Ascending aorta (tissue), 2 donors: ENCODE measurements around the gene PTPRG. TPM values are rescaled to one million over a fixed set of nuclear protein-coding genes. Genes with fewer than 3 reads are reported as not detected.
A peak's percentile ranks its signal among the peaks of the same experiment; 100 is the strongest.

ENCODE experiments used
- DNase-seq, 2 donors: peaks; one replicate each; pipeline ENCODE4 v3.0.0-alpha.2; 2019; ENCODE audit warnings: low spot score in 2 of 2
- H3K27ac ChIP-seq, 2 donors: fragments of 200-600 bp; sonication (generic); one replicate each; pipeline ENCODE4 v1.5.1; 2016 to 2017; ENCODE audit warnings: mild to moderate bottlenecking in 1 of 2
- H3K27me3 ChIP-seq: fragments of 200-600 bp; sonication (generic); one replicate; pipeline ENCODE4 v1.5.1; 2017
- H3K36me3 ChIP-seq, 2 donors: fragments of 200-600 bp; sonication (generic); one replicate each; pipeline ENCODE4 v1.5.1; 2016
- H3K4me1 ChIP-seq, 2 donors: fragments of 200-600 bp; sonication (generic); one replicate each; pipeline ENCODE4 v1.5.1; 2016 to 2017; ENCODE audit warnings: mild to moderate bottlenecking in 1 of 2
- H3K4me3 ChIP-seq, 2 donors: fragments of 200-600 bp; sonication (generic); one replicate each; pipeline ENCODE4 v1.5.1; 2016 to 2017; ENCODE audit warnings: mild to moderate bottlenecking in 1 of 2
- H3K9me3 ChIP-seq, 2 donors: fragments of 200-600 bp; sonication (generic); one replicate each; pipeline ENCODE4 v1.5.1; 2016
- intact Hi-C: fragments of 100-400 bp; cut with DNase I; formaldehyde crosslinking; loops from one replicate; pipeline ENCODE4 v1.15.1; 2023
- total RNA-seq: library from RNA; depleted of rRNA; stranded (reverse); fragments of >200 nt; gene quantifications from one replicate; pipeline ENCODE4 v1.1.0, GENCODE V29; 2016
- TF ChIP-seq, protein P1 (sequence below), 3 experiments: fragments of 200-600 bp in 2 of 3; fragments of 450-650 bp in 1 of 3; sonication (generic) in 2 of 3; IDR thresholded peaks; one replicate each; pipeline ENCODE4 v1.5.1; 2016 to 2019; ENCODE audit warnings: antibody characterized with exemption in 3 of 3, mild to moderate bottlenecking in 1 of 3, moderate library complexity in 1 of 3

The PTPRG gene
- total RNA-seq, 1 donor from 2014 or later = 129 TPM

GRCh38 chr3:61892891-61893290 lies 331.5 kb downstream of the PTPRG start:
- TF ChIP-seq, protein P1, sequence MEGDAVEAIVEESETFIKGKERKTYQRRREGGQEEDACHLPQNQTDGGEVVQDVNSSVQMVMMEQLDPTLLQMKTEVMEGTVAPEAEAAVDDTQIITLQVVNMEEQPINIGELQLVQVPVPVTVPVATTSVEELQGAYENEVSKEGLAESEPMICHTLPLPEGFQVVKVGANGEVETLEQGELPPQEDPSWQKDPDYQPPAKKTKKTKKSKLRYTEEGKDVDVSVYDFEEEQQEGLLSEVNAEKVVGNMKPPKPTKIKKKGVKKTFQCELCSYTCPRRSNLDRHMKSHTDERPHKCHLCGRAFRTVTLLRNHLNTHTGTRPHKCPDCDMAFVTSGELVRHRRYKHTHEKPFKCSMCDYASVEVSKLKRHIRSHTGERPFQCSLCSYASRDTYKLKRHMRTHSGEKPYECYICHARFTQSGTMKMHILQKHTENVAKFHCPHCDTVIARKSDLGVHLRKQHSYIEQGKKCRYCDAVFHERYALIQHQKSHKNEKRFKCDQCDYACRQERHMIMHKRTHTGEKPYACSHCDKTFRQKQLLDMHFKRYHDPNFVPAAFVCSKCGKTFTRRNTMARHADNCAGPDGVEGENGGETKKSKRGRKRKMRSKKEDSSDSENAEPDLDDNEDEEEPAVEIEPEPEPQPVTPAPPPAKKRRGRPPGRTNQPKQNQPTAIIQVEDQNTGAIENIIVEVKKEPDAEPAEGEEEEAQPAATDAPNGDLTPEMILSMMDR (IDR thresholded peaks at IDR 0.05) = no peak
- intact Hi-C loops = no loop called here
- Histone ChIP-seq H3K36me3 (no peaks in the 10 kb centered on the region), H3K27me3 (no peaks in the 10 kb centered on the region), H3K27ac (no peak overlapping the region), H3K4me1 (peaks cover 0 to 22% of the 10 kb centered on the region in 2 donors), H3K9me3 (no peaks in the 10 kb centered on the region), H3K4me3 (no peak overlapping the region)
- DNase-seq = no peak

- no peak for DNase-seq
- no peaks in the 10 kb centered on the region for H3K27me3 ChIP-seq
- H3K4me1 ChIP-seq = peaks cover 0 to 22% of the 10 kb centered on the region in 2 donors
- no peaks in the 10 kb centered on the region for H3K36me3 ChIP-seq
- intact Hi-C loops = no loop called here
- H3K27ac ChIP-seq = peak overlapping the region; percentile 55 to 76
- H3K4me3 ChIP-seq = no peak overlapping the region
- H3K9me3 ChIP-seq = no peaks in the 10 kb centered on the region
- TF ChIP-seq, protein P1 (IDR thresholded peaks at IDR 0.05) = no peak
Measured at GRCh38 chr3:61893840-61894566, 332.6 kb downstream of the PTPRG start.

DNA sequence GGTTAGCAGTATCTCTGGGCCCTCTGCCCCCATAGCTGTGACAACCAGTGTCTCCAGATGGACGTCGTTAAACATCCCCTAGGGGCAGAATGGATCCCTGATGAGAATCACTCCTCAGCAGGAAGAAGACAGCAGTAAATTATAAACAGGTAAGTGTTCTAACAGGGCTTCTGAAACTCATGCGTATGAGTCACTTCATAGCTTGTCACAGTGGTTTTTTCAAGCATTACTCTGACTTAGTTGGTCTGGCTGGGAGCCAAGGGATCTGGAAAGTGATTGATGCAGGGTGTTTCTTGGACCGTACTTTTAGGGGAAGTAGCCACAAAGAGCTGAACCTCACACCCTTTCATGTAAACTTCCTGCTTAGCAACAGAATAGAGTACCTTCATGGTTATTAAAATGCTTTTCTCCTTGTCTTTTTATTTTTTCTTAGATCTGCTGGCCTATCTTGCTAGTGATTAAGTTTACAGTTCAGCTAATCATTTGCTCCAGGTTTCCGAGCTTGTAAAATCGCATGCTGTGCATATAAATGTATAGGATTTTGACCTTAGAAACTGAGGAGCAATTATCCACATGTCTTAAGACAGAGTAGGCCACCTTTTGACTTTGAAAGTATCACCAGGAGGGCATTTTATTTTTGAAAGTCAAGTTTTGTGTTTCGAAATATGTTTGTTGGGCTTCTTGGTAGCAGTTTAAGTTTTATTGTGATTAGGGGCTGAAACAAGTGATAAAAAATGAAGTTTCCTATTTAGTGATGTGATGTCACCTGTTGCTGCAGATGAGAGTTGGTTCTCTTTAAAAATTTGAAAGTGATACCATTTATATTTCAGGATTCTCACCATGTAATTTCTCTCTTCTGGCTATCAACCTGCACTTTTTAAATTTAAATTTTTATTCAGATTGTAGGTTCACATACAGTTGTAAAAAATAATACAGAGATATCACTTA lies 333.9 kb downstream of the PTPRG start:
- Histone ChIP-seq H3K36me3 (no peaks in the 10 kb centered on the region), H3K27ac (peak overlapping the region; percentile 55 to 76), H3K4me1 (peaks cover 0 to 22% of the 10 kb centered on the region in 2 donors), H3K4me3 (no peak overlapping the region), H3K9me3 (no peaks in the 10 kb centered on the region), H3K27me3 (no peaks in the 10 kb centered on the region)
- TF ChIP-seq, protein P1 (IDR thresholded peaks at IDR 0.05) = no peak
- DNase-seq = peak; percentile 33 to 88
- intact Hi-C loops = no loop called here

DNA sequence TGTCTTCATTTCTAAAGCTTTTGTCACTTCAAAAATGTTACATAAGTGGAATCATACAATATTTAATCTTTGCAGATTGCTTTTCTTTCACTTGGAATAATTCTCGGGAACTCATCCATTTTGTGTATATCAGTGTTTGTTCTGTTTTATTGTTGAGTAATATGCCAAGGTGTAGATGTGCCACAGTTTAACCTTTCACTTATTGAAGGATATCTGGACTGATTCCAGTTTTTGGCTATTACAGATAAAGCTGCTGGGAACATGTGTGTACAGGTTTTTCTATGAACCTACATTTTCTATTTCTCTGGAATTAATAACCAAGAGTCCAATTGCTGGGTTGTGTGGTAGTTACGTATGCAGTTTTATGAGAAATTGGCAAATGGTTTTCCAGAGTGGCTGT lies 334.9 kb downstream of the PTPRG start:
- Histone ChIP-seq H3K27ac (no peak overlapping the region), H3K27me3 (no peaks in the 10 kb centered on the region), H3K9me3 (no peaks in the 10 kb centered on the region), H3K4me3 (no peak overlapping the region), H3K36me3 (no peaks in the 10 kb centered on the region), H3K4me1 (peaks cover 0 to 22% of the 10 kb centered on the region in 2 donors)
- no peak for DNase-seq
- TF ChIP-seq, protein P1 (IDR thresholded peaks at IDR 0.05) = no peak
- intact Hi-C loops = no loop called here

DNA sequence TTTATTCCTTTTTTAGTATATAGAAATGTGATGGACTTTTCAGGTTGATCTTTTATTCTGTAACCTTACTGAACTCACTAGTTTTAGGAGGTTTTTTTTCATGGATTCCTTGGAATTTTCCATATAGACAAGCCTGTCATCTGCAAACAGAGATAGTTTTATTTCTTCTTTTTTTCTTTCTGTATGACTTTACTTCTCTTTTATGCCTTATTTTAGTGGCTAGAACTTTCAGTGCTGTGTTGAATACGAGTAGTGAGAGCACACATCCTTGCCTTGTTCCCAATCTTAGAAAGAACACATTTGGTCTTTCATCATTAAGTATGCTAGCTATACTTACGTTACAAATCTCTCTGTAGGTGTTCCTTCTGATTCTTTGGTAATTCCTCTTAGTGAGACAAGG lies 336.5 kb downstream of the PTPRG start:
- no peak for DNase-seq
- peaks cover 0 to 22% of the 10 kb centered on the region in 2 donors for H3K4me1 ChIP-seq
- no peak overlapping the region for H3K27ac ChIP-seq
- H3K27me3 ChIP-seq = no peaks in the 10 kb centered on the region
- H3K4me3 ChIP-seq = no peak overlapping the region
- no peaks in the 10 kb centered on the region for H3K36me3 ChIP-seq
- intact Hi-C loops = no loop called here
- TF ChIP-seq, protein P1 (IDR thresholded peaks at IDR 0.05) = no peak
- H3K9me3 ChIP-seq = no peaks in the 10 kb centered on the region
